ENCODE measurements around the gene MED15. TPM values are rescaled to one million over a fixed set of nuclear protein-coding genes. Genes with fewer than 3 reads are reported as not detected.
A peak's percentile ranks its signal among the peaks of the same experiment; 100 is the strongest.

MED15 gene
- total and polyA plus RNA-seq, 12 donors: 22.5 to 203 (median 82.2) TPM

- H3K9me3 ChIP-seq (replicated peaks in 1 of 3): no peaks in the 10 kb centered on the region
- no peak overlapping the region for H3K4me3 ChIP-seq
- H3K27me3 ChIP-seq: no peaks in the 10 kb centered on the region
- H3K4me1 ChIP-seq (replicated peaks in 1 of 2): peaks cover 23 to 41% of the 10 kb centered on the region in 2 donors
- no peak overlapping the region for H3K27ac ChIP-seq
- TF ChIP-seq POLR2A (IDR thresholded peaks at IDR 0.05) (no peak), CTCF (IDR thresholded peaks at IDR 0.05) (no peak)
- H3K36me3 ChIP-seq (replicated peaks in 1 of 2): peaks cover 0 to 70% of the 10 kb centered on the region in 2 donors
- WGBS, 4 donors: 79 to 92% (median 89%) methylated on average over 11 to 13 of the region's 13 CpGs
- no peak for DNase-seq
- intact Hi-C loops (cut with DNase I): loop anchor here in 1 of 2 donors (10.0 kb wide), 2 partner anchors 50 to 140 kb away; no protein-coding TSS in a partner anchor
These were observed 57.8 kb downstream of the MED15 start for GRCh38 chr22:20565079-20565734.

GRCh38 chr22:20565761-20566160 lies 58.4 kb downstream of the MED15 start:
- Histone ChIP-seq H3K4me3 (no peak overlapping the region), H3K9me3 (replicated peaks in 1 of 3) (no peaks in the 10 kb centered on the region), H3K4me1 (replicated peaks in 1 of 2) (peaks cover 28 to 47% of the 10 kb centered on the region in 2 donors), H3K27ac (no peak overlapping the region), H3K36me3 (replicated peaks in 1 of 2) (peaks cover 0 to 66% of the 10 kb centered on the region in 2 donors), H3K27me3 (no peaks in the 10 kb centered on the region)
- intact Hi-C loops (cut with DNase I): loop anchor here in 1 of 2 donors (10.0 kb wide), 2 partner anchors 51 to 141 kb away; no protein-coding TSS in a partner anchor
- DNase-seq: no peak
- TF ChIP-seq POLR2A (IDR thresholded peaks at IDR 0.05) (no peak), CTCF (IDR thresholded peaks at IDR 0.05) (no peak)
- WGBS, 4 donors: 78 to 85% (median 82%) methylated on average over 4 of the region's 4 CpGs

- 70 to 77% (median 74%) methylated on average over 9 to 14 of the region's 14 CpGs for WGBS, 4 donors
- peak in 6 of 7 donors; percentile 73 to 86 (median 80) for DNase-seq
- intact Hi-C loops (cut with DNase I): loop anchor here in 1 of 2 donors (10.0 kb wide), 2 partner anchors 52 to 142 kb away; no protein-coding TSS in a partner anchor
- no peak for TF ChIP-seq CTCF (IDR thresholded peaks at IDR 0.05)
- no peak for TF ChIP-seq POLR2A (IDR thresholded peaks at IDR 0.05)
- Histone ChIP-seq H3K27ac (peak overlapping the region in 4 of 5 donors; percentile 38 to 85 (median 59)), H3K9me3 (replicated peaks in 1 of 3) (no peaks in the 10 kb centered on the region), H3K4me3 (no peak overlapping the region), H3K27me3 (no peaks in the 10 kb centered on the region), H3K36me3 (replicated peaks in 1 of 2) (peaks cover 0 to 73% of the 10 kb centered on the region in 2 donors), H3K4me1 (replicated peaks in 1 of 2) (peaks cover 28 to 48% of the 10 kb centered on the region in 2 donors)
These were observed 59.2 kb downstream of the MED15 start for GRCh38 chr22:20566420-20567260.

- 80 to 96% (median 89%) methylated on average over 1 to 6 of the region's 6 CpGs for WGBS, 4 donors
- peak overlapping the region in 4 of 5 donors; percentile 38 to 89 (median 70) for H3K27ac ChIP-seq
- peaks cover 0 to 78% of the 10 kb centered on the region in 2 donors for H3K36me3 ChIP-seq (replicated peaks in 1 of 2)
- H3K4me1 ChIP-seq (replicated peaks in 1 of 2): peaks cover 28 to 48% of the 10 kb centered on the region in 2 donors
- no peaks in the 10 kb centered on the region for H3K27me3 ChIP-seq
- no peak overlapping the region for H3K4me3 ChIP-seq
- no peaks in the 10 kb centered on the region for H3K9me3 ChIP-seq (replicated peaks in 1 of 3)
- no peak for DNase-seq
- intact Hi-C loops (cut with DNase I): loop anchor here in 1 of 2 donors (10.0 kb wide), 2 partner anchors 53 to 143 kb away; no protein-coding TSS in a partner anchor
- no peak for TF ChIP-seq CTCF (IDR thresholded peaks at IDR 0.05)
- TF ChIP-seq POLR2A (IDR thresholded peaks at IDR 0.05): no peak
These were observed 60.0 kb downstream of the MED15 start for GRCh38 chr22:20567371-20567847.
